Adrenal gland (tissue), 12 donors: ENCODE measurements around the gene MARS1. TPM values are rescaled to one million over a fixed set of nuclear protein-coding genes. Genes with fewer than 3 reads are reported as not detected.

Source experiments
- DNase-seq, 7 donors: peaks; one replicate each; pipeline ENCODE4 v3.0.0-alpha.2; 2019 to 2020
- H3K27ac ChIP-seq, 5 donors: fragments of 200-600 bp; sonication (generic) in 4 of 5; 1 replicate in 3 of 5; 2 replicates in 2 of 5; pipeline versions ENCODE4 v1.5.1 to v1.8.0; 2016 to 2020; ENCODE audit warnings: mild to moderate bottlenecking in 1 of 5
- H3K27me3 ChIP-seq: fragments of 200-600 bp; 2 replicates; pipeline ENCODE4 v1.8.0; 2021
- H3K36me3 ChIP-seq, 2 donors: fragments of 200-600 bp; replicated peaks in 1 of 2; 1 replicate in 1 of 2; 2 replicates in 1 of 2; pipeline versions ENCODE4 v1.5.1 to v1.8.0; 2018 to 2022
- H3K4me1 ChIP-seq, 2 donors: fragments of 200-600 bp; replicated peaks in 1 of 2; 1 replicate in 1 of 2; 2 replicates in 1 of 2; pipeline versions ENCODE4 v1.5.1 to v1.8.0; 2018 to 2021
- H3K4me3 ChIP-seq, 4 donors: fragments of 200-600 bp; sonication (generic) in 3 of 4; one replicate each; pipeline ENCODE4 v1.5.1; 2016 to 2018
- H3K9me3 ChIP-seq, 3 donors: fragments of 200-600 bp; sonication (generic) in 1 of 3; replicated peaks in 1 of 3; 1 replicate in 2 of 3; 2 replicates in 1 of 3; pipeline versions ENCODE4 v1.5.1 to v1.8.0; 2016 to 2021
- POLR2A ChIP-seq, 2 donors: fragments of 450-650 bp; IDR thresholded peaks; one replicate each; pipeline ENCODE4 v1.6.1; 2017; ENCODE audit warnings: antibody characterized with exemption in 2 of 2, mild to moderate bottlenecking in 2 of 2, moderate library complexity in 1 of 2
- WGBS, 4 donors: extraction: QIAGEN DNeasy Blood & Tissue Kit in 2 of 4; methylation state at CpG; one replicate each; pipeline versions ENCODE4 v1.1.5 to v1.1.7; 2013 to 2017; 5-methylcytosine and 5-hydroxymethylcytosine counted together
- intact Hi-C, 2 donors: fragments of 100-400 bp; cut with DNase I; formaldehyde crosslinking; loops; one replicate each; pipeline versions ENCODE4 v1.14.1 to v1.15.0; 2022 to 2023
- polyA plus RNA-seq, 3 donors: library from polyadenylated mRNA; stranded (reverse); fragments of 200-250 nt in 2 of 3; fragments of 350-450 nt in 1 of 3; fragmentation: Illumina TruSeq in 1 of 3; extraction: RNeasy Lipid Tissue Mini Kit (QIAGEN cat#74804) in 1 of 3; gene quantifications; one replicate each; pipeline ENCODE4 v1.2.3, GENCODE V29; 2013 to 2014
- total RNA-seq, 9 donors: library from RNA; depleted of rRNA in 4 of 9; stranded (reverse); fragments of >200 nt in 4 of 9; fragments of 120-200 nt in 1 of 9; fragmentation: NEBNext Ultra II Directional in 1 of 9; extraction: Animal tissue kit (Norgen Biotek cat#: 25700) in 1 of 9; gene quantifications; one replicate each; pipeline versions ENCODE4 v1.1.0 to v1.2.4, GENCODE V29; 2013 to 2023
- TF ChIP-seq, protein P1 (sequence below), 6 experiments: fragments of 450-650 bp in 4 of 6; fragments of 200-600 bp in 2 of 6; sonication (generic) in 1 of 6; IDR thresholded peaks; 1 replicate in 5 of 6; 2 replicates in 1 of 6; pipeline versions ENCODE4 v1.5.1 to v1.8.0; 2016 to 2021; ENCODE audit warnings: antibody characterized with exemption in 6 of 6, mild to moderate bottlenecking in 2 of 6, moderate library complexity in 1 of 6
- donor health status: healthy with polysubstance abuse.
- donor health status: Bipolar disorder and iron deficiency.
- donor health status: DM: yes; HTN: yes; CAD: no.
- donor health status: DM: no; HTN: no; CAD: no.
- donor health status: DM: no; HTN: no; CAD: no.
- donor health status: DM: yes; HTN: yes; CAD: no.

The MARS1 gene
- total and polyA plus RNA-seq, 12 donors, result 38.3 to 210 (median 135) TPM

GRCh38 chr12:57547288-57548012 lies 59.6 kb downstream of the MARS1 start:
- peak overlapping the region in 2 of 4 donors; percentile 92 to 100 for H3K4me3 ChIP-seq
- H3K9me3 ChIP-seq, result no peaks in the 10 kb centered on the region
- 19 to 22% (median 20%) methylated on average over 9 of the region's 9 CpGs for WGBS, 4 donors
- H3K4me1 ChIP-seq, result peaks cover 15 to 19% of the 10 kb centered on the region in 2 donors
- peak overlapping the region in 1 of 5 donors; percentile 97 for H3K27ac ChIP-seq
- peaks cover 8% of the 10 kb centered on the region for H3K27me3 ChIP-seq
- peaks cover 0 to 4% of the 10 kb centered on the region in 2 donors for H3K36me3 ChIP-seq
- TF ChIP-seq, protein P1, sequence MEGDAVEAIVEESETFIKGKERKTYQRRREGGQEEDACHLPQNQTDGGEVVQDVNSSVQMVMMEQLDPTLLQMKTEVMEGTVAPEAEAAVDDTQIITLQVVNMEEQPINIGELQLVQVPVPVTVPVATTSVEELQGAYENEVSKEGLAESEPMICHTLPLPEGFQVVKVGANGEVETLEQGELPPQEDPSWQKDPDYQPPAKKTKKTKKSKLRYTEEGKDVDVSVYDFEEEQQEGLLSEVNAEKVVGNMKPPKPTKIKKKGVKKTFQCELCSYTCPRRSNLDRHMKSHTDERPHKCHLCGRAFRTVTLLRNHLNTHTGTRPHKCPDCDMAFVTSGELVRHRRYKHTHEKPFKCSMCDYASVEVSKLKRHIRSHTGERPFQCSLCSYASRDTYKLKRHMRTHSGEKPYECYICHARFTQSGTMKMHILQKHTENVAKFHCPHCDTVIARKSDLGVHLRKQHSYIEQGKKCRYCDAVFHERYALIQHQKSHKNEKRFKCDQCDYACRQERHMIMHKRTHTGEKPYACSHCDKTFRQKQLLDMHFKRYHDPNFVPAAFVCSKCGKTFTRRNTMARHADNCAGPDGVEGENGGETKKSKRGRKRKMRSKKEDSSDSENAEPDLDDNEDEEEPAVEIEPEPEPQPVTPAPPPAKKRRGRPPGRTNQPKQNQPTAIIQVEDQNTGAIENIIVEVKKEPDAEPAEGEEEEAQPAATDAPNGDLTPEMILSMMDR (IDR thresholded peaks at IDR 0.05), result no peak
- TF ChIP-seq POLR2A (IDR thresholded peaks at IDR 0.05), result no peak
- DNase-seq, result no peak
- intact Hi-C loops, result no loop called here

DNA sequence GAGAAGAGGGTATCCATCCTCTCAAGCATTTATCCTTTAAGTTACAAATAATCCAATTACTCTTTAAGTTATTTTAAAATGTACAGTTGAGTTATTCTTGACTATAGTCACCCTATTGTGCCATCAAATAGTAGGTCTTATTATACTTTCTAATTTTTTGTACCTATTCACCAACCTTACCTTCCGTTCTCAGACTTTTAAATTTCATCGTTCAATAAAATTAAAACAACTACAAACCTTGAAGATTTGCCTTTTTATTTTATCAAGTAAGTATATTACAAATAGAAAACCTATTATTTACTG lies 60.1 kb downstream of the MARS1 start:
- Histone ChIP-seq H3K9me3 (no peaks in the 10 kb centered on the region), H3K4me3 (no peak overlapping the region), H3K27me3 (peaks cover 8% of the 10 kb centered on the region), H3K36me3 (no peaks in the 10 kb centered on the region), H3K27ac (no peak overlapping the region), H3K4me1 (peaks cover 15 to 19% of the 10 kb centered on the region in 2 donors)
- WGBS, 4 donors, result 89 to 99% (median 91%) methylated on average over 2 of the region's 2 CpGs
- DNase-seq, result no peak
- intact Hi-C loops, result no loop called here
- no peak for TF ChIP-seq POLR2A (IDR thresholded peaks at IDR 0.05)
- TF ChIP-seq, protein P1 (IDR thresholded peaks at IDR 0.05), result no peak

- no peak overlapping the region for H3K27ac ChIP-seq
- WGBS, 4 donors, result 40 to 61% (median 53%) methylated on average over 2 of the region's 2 CpGs
- intact Hi-C loops, result no loop called here
- peaks cover 8% of the 10 kb centered on the region for H3K27me3 ChIP-seq
- TF ChIP-seq, protein P1 (IDR thresholded peaks at IDR 0.05), result no peak
- TF ChIP-seq POLR2A (IDR thresholded peaks at IDR 0.05), result no peak
- no peaks in the 10 kb centered on the region for H3K36me3 ChIP-seq
- no peaks in the 10 kb centered on the region for H3K9me3 ChIP-seq
- no peak overlapping the region for H3K4me3 ChIP-seq
- no peak for DNase-seq
- H3K4me1 ChIP-seq, result peaks cover 15 to 19% of the 10 kb centered on the region in 2 donors
Observed at GRCh38 chr12:57548488-57548887, 60.6 kb downstream of the MARS1 start.

DNA sequence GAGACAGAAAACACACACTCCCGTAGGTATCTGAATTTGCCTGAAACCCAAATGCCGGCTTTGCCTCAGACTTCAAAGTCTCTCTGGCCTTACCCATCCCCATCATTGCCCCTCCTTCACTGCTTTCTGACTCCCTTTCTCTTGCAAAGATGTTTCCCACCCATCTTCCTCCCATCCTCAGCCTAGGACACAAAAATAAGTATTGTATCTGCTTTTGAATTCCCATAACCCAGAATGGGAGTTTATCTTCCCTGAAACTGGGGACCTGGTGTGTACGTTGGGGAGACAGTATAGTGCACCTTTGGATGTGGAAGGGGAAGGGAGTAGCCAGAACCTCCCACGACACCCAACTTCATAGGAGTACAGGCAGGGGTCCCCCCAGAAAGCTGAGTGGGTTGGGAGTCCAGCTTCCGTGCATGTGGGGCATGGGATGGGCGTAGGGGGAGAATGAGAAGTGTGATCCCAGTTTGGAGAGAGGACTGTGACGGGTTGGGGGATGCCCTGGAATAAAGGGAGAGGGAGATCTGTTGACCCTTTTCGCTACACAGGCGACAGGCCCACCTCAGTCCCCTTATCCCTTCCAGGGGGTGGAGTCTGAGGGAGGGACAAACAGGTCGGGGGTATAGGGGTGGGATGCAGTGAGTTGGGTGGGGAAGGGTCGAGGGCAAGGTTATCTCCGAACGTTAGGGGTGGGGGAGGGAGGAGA lies 61.5 kb downstream of the MARS1 start:
- H3K36me3 ChIP-seq, result no peaks in the 10 kb centered on the region
- intact Hi-C loops, result no loop called here
- no peaks in the 10 kb centered on the region for H3K9me3 ChIP-seq
- no peak for TF ChIP-seq POLR2A (IDR thresholded peaks at IDR 0.05)
- TF ChIP-seq, protein P1 (IDR thresholded peaks at IDR 0.05), result no peak
- H3K27me3 ChIP-seq, result peaks cover 8% of the 10 kb centered on the region
- peaks cover 15 to 18% of the 10 kb centered on the region in 2 donors for H3K4me1 ChIP-seq
- WGBS, 4 donors, result 37 to 53% (median 39%) methylated on average over 9 to 13 of the region's 13 CpGs
- no peak for DNase-seq
- peak overlapping the region in 1 of 4 donors; percentile 50 for H3K4me3 ChIP-seq
- peak overlapping the region in 1 of 5 donors; percentile 54 for H3K27ac ChIP-seq
